ENCODE measurements around the gene PLA2G4A. TPM values are rescaled to one million over a fixed set of nuclear protein-coding genes. Genes with fewer than 3 reads are reported as not detected.

The PLA2G4A gene
- total and polyA plus RNA-seq, 7 donors: 3.2 to 51.0 (median 17.2) TPM

DNA sequence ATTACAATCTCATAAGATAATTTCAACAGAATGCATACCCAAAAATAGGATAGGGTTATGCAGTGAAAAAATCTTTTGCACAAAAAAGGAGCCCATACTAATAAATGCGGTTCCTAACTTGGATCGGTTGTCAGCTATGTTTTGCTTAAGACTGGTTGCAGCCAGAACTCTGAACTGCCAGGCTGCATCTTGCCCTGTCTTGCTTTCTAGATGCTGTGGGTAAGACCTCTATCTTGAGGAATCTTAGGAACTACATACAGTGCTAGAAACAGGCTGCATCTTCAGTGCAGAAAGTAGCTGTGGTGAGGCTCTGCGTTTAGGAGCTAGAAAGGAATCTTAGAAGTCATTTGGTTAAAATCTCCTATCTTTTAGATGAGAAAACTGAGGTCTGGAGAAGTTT, 45.6 kb upstream of the PLA2G4A start:
- no peaks in the 10 kb centered on the region for H3K27me3 ChIP-seq
- peak overlapping the region in 1 of 4 donors; percentile 4 for H3K27ac ChIP-seq
- no peak for DNase-seq
- WGBS, 2 donors: 83 to 90% methylated on average over 3 of the region's 3 CpGs
- TF ChIP-seq CTCF (IDR thresholded peaks at IDR 0.05) (no peak), POLR2AphosphoS5 (IDR thresholded peaks at IDR 0.05) (no peak), EP300 (IDR thresholded peaks at IDR 0.05) (no peak), POLR2A (IDR thresholded peaks at IDR 0.05) (no peak)
- H3K36me3 ChIP-seq: no peaks in the 10 kb centered on the region
- intact Hi-C loops (cut with DNase I): no loop called here
- no peak overlapping the region for H3K4me3 ChIP-seq
- no peaks in the 10 kb centered on the region for H3K9me3 ChIP-seq
- H3K4me1 ChIP-seq: peaks cover 0 to 15% (median 0%) of the 10 kb centered on the region in 4 donors

DNA sequence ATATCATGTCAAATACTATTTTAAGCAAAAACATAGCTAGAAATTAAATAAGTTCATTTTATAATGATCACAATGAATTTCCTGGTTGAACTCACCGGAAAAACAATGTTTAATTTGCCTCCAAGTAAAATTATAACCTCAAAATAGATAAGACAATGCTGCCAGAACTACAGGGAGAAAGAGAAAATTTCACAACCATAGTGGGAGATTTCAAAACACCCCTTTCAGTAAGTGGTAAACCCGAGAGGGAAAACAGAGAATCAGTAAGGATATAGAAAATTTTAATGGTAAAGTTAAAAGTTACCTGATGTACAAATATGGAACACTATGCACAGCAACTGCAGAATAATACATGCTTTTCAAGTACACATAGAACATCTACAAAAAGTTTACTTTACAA, 43.2 kb upstream of the PLA2G4A start:
- intact Hi-C loops (cut with DNase I): no loop called here
- WGBS, 2 donors: 24 to 70% methylated on average over 2 of the region's 2 CpGs

GRCh38 chr1:186790101-186790500, 38.6 kb upstream of the PLA2G4A start:
- WGBS, 2 donors: 88 to 91% methylated on average over 1 of the region's 1 CpG
- DNase-seq: no peak
- Histone ChIP-seq H3K9me3 (no peaks in the 10 kb centered on the region), H3K27me3 (no peaks in the 10 kb centered on the region), H3K4me1 (no peaks in the 10 kb centered on the region), H3K27ac (no peak overlapping the region), H3K4me3 (no peak overlapping the region), H3K36me3 (no peaks in the 10 kb centered on the region)
- intact Hi-C loops (cut with DNase I): no loop called here
- TF ChIP-seq POLR2AphosphoS5 (IDR thresholded peaks at IDR 0.05): no peak

More for the DNA sequence above, 43.2 kb upstream of the PLA2G4A start:
- TF ChIP-seq POLR2AphosphoS5 (IDR thresholded peaks at IDR 0.05) (no peak), EP300 (IDR thresholded peaks at IDR 0.05) (no peak), CTCF (IDR thresholded peaks at IDR 0.05) (no peak), POLR2A (IDR thresholded peaks at IDR 0.05) (no peak)
- Histone ChIP-seq H3K36me3 (no peaks in the 10 kb centered on the region), H3K9me3 (no peaks in the 10 kb centered on the region), H3K27me3 (no peaks in the 10 kb centered on the region), H3K27ac (no peak overlapping the region), H3K4me1 (peaks cover 0 to 15% (median 0%) of the 10 kb centered on the region in 4 donors), H3K4me3 (no peak overlapping the region)
- no peak for DNase-seq

- no peak overlapping the region for H3K4me3 ChIP-seq
- intact Hi-C loops (cut with DNase I): no loop called here
- WGBS, 2 donors: 84 to 87% methylated on average over 7 of the region's 7 CpGs
- no peaks in the 10 kb centered on the region for H3K36me3 ChIP-seq
- H3K4me1 ChIP-seq: no peaks in the 10 kb centered on the region
- no peak overlapping the region for H3K27ac ChIP-seq
- DNase-seq: no peak
- no peaks in the 10 kb centered on the region for H3K27me3 ChIP-seq
- TF ChIP-seq POLR2AphosphoS5 (IDR thresholded peaks at IDR 0.05) (no peak), POLR2A (IDR thresholded peaks at IDR 0.05) (no peak)
- H3K9me3 ChIP-seq: no peaks in the 10 kb centered on the region
These were observed 35.7 kb upstream of the PLA2G4A start for GRCh38 chr1:186792870-186793581.

DNA sequence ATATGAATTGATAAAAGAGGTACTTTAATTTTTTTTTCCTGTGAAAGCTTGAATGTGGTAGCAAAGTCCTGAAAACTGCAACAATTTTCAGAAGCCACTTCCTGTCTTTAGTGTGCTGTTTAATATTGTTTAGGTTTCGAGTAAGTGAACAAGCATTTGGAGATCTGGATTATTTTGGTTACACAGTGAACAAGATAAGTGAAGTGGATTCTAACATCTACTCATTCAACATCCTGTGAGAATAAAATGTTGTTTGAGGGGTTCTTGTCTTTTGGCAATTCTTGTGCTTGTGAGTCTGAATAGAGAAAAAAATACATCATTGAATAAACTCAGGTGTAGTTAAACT, 35.2 kb upstream of the PLA2G4A start:
- H3K27ac ChIP-seq: no peak overlapping the region
- 65 to 69% methylated on average over 1 of the region's 1 CpG for WGBS, 2 donors

More for the DNA sequence above, 35.2 kb upstream of the PLA2G4A start:
- no peak overlapping the region for H3K4me3 ChIP-seq
- DNase-seq: no peak
- intact Hi-C loops (cut with DNase I): no loop called here
- no peaks in the 10 kb centered on the region for H3K36me3 ChIP-seq
- H3K4me1 ChIP-seq: no peaks in the 10 kb centered on the region
- H3K9me3 ChIP-seq: no peaks in the 10 kb centered on the region
- TF ChIP-seq CTCF (IDR thresholded peaks at IDR 0.05): no peak
- TF ChIP-seq EP300 (IDR thresholded peaks at IDR 0.05): no peak
- no peak for TF ChIP-seq POLR2AphosphoS5 (IDR thresholded peaks at IDR 0.05)
- no peak for TF ChIP-seq POLR2A (IDR thresholded peaks at IDR 0.05)
- no peaks in the 10 kb centered on the region for H3K27me3 ChIP-seq

Measured in sigmoid colon (tissue), 7 donors.